A549 (cell line): Measurements from ENCODE around the gene PRAME. TPM values are rescaled to one million over a fixed set of nuclear protein-coding genes. Genes with fewer than 3 reads are reported as not detected.
"Not testable (repeated sequence)": the region's sequence is repeated elsewhere in the genome, so short reads cannot be mapped to it uniquely, and the experiment has no call there.

ENCODE experiments used
- ATAC-seq, 2 experiments: fragments of 200-7000 bp in 1 of 2; fragments of >200 bp in 1 of 2; cut with Nextera tagmentation in 1 of 2; cut with Tn5 transposase in 1 of 2; 3 replicates each; pipeline versions ENCODE4 v1.8.0 to v1.9.1; 2018 to 2020; ENCODE audit warnings: mild to moderate bottlenecking in 1 of 2, moderate library complexity in 1 of 2
- CTCF ChIA-PET: fragments of 300-600 bp; sonication (Branson Sonifier 250); formaldehyde crosslinking; extraction: SDS; loops from one replicate; lab custom pipeline; 2021; ENCODE audit warnings: antibody characterized with exemption, inconsistent platforms; lab: Yijun Ruan, JAX
- POLR2A ChIA-PET: fragments of 350-600 bp; formaldehyde crosslinking; extraction: SDS; loops from one replicate; lab custom pipeline; 2021; ENCODE audit warnings: antibody characterized with exemption, inconsistent platforms; lab: Yijun Ruan, JAX
- DNase-seq, 2 experiments: peaks; one replicate each; pipeline versions ENCODE4 v3.0.0 to v3.0.0-alpha.2; 2011 to 2016; ENCODE audit warnings: low read depth in 1 of 2, low spot score in 1 of 2
- FAIRE-seq: peaks from 2 replicates; lab custom pipeline; 2011; peaks lifted over from hg19 to GRCh38; lab: Jason Lieb, UNC
- H3K27ac ChIP-seq, 2 experiments: fragments of >200 bp; sonication (Bioruptor Twin); formaldehyde crosslinking; 3 replicates each; pipeline ENCODE4 v1.5.1; 2016 to 2017
- H3K4me1 ChIP-seq: fragments of >200 bp; sonication (Bioruptor Twin); formaldehyde crosslinking; 3 replicates; pipeline ENCODE4 v1.6.1; 2016
- H3K4me2 ChIP-seq: fragments of >200 bp; sonication (Bioruptor Twin); formaldehyde crosslinking; 3 replicates; pipeline ENCODE4 v1.6.1; 2016
- H3K4me3 ChIP-seq: fragments of >200 bp; sonication (Bioruptor Twin); formaldehyde crosslinking; 3 replicates; pipeline ENCODE4 v1.5.1; 2016
- H3K9me3 ChIP-seq: fragments of >200 bp; sonication (Bioruptor Twin); formaldehyde crosslinking; 3 replicates; pipeline ENCODE4 v1.6.1; 2016
- BHLHE40 ChIP-seq: IDR thresholded peaks from 2 replicates; pipeline ENCODE4 v1.6.1; 2012; ENCODE audit warnings: low read depth, low read length, inconsistent platforms
- CEBPB ChIP-seq, 2 experiments: fragments of >200 bp in 1 of 2; sonication (Bioruptor Twin) in 1 of 2; formaldehyde crosslinking in 1 of 2; IDR thresholded peaks; 2 replicates each; pipeline ENCODE4 v1.6.1; 2012 to 2016
- ELK1 ChIP-seq: fragments of 150-350 bp; IDR thresholded peaks from 2 replicates; pipeline ENCODE4 v1.6.1; 2014; ENCODE audit warnings: low read depth, mild to moderate bottlenecking, low read length
- ESRRA ChIP-seq: fragments of 150-350 bp; IDR thresholded peaks from 2 replicates; pipeline ENCODE4 v1.6.1; 2014; ENCODE audit warnings: mild to moderate bottlenecking, low read length, borderline replicate concordance
- FOSB ChIP-seq: fragments of 250-450 bp; sonication (Bioruptor Pico); IDR thresholded peaks from 2 replicates; pipeline ENCODE4 v1.5.0; 2020; ENCODE audit warnings: mild to moderate bottlenecking, moderate library complexity
- GATA3 ChIP-seq: IDR thresholded peaks from 2 replicates; pipeline ENCODE4 v1.6.1; 2012; ENCODE audit warnings: borderline replicate concordance
- HES2 ChIP-seq: fragments of >200 bp; sonication (Bioruptor Twin); formaldehyde crosslinking; IDR thresholded peaks from 2 replicates; pipeline ENCODE4 v1.6.1; 2016
- HOXA7 ChIP-seq: fragments of 250-450 bp; sonication (Bioruptor Pico); IDR thresholded peaks from 2 replicates; pipeline ENCODE4 v1.5.0; 2020; ENCODE audit warnings: mild to moderate bottlenecking, moderate library complexity
- HOXB13 ChIP-seq: fragments of 250-450 bp; sonication (Bioruptor Pico); IDR thresholded peaks from 2 replicates; pipeline ENCODE4 v1.5.0; 2020; ENCODE audit warnings: low read depth, mild to moderate bottlenecking, moderate library complexity
- HOXB5 ChIP-seq: fragments of 250-450 bp; sonication (Bioruptor Pico); IDR thresholded peaks from 2 replicates; pipeline ENCODE4 v1.5.0; 2020; ENCODE audit warnings: mild to moderate bottlenecking, moderate library complexity
- JUN ChIP-seq, 2 experiments: fragments of >200 bp; sonication (Bioruptor Twin); formaldehyde crosslinking; IDR thresholded peaks; 2 replicates in 1 of 2; 3 replicates in 1 of 2; pipeline ENCODE4 v1.6.1; 2016 to 2017
- KDM5A ChIP-seq: fragments of 200-600 bp; sonication (generic); IDR thresholded peaks from 2 replicates; pipeline ENCODE4 v1.6.1; 2016; ENCODE audit warnings: antibody characterized with exemption, mild to moderate bottlenecking
- MAFK ChIP-seq: fragments of 450-650 bp; IDR thresholded peaks from 2 replicates; pipeline ENCODE4 v1.6.1; 2014; ENCODE audit not compliant: partially characterized antibody
- MAX ChIP-seq: IDR thresholded peaks from 2 replicates; pipeline ENCODE4 v1.6.1; 2012
- MYC ChIP-seq: IDR thresholded peaks from 2 replicates; pipeline ENCODE4 v1.6.1; 2012; ENCODE audit warnings: mild to moderate bottlenecking, inconsistent platforms, low read length, improper control_type of control experiment, borderline replicate concordance
- NPAS2 ChIP-seq: fragments of 250-450 bp; sonication (Bioruptor Pico); IDR thresholded peaks from 2 replicates; pipeline ENCODE4 v1.8.0; 2022; ENCODE audit warnings: mild to moderate bottlenecking, moderate library complexity, borderline replicate concordance
- PBX3 ChIP-seq: IDR thresholded peaks from 2 replicates; pipeline ENCODE4 v1.6.1; 2012
- PHF8 ChIP-seq: fragments of 200-600 bp; sonication (generic); IDR thresholded peaks from 2 replicates; pipeline ENCODE4 v1.6.1; 2016; ENCODE audit warnings: low read depth, mild to moderate bottlenecking, antibody characterized with exemption, moderate library complexity, borderline replicate concordance
- POLR2A ChIP-seq: IDR thresholded peaks from 2 replicates; pipeline ENCODE4 v1.6.1; 2012; ENCODE audit warnings: mild to moderate bottlenecking, low read length
- POLR2AphosphoS2 ChIP-seq: conservative IDR thresholded peaks from 2 replicates; pipeline ENCODE4 v1.6.1; 2012; ENCODE audit warnings: low read length, improper control_type of control experiment, inconsistent platforms
- RAD21 ChIP-seq, 2 experiments: fragments of >200 bp in 1 of 2; sonication (Bioruptor Twin) in 1 of 2; formaldehyde crosslinking in 1 of 2; IDR thresholded peaks in 1 of 2; conservative IDR thresholded peaks in 1 of 2; 2 replicates in 1 of 2; 3 replicates in 1 of 2; pipeline ENCODE4 v1.6.1; 2012 to 2018; ENCODE audit warnings: inconsistent platforms in 1 of 2
- RFX5 ChIP-seq: fragments of 450-650 bp; IDR thresholded peaks from 2 replicates; pipeline ENCODE4 v1.7.1; 2014; ENCODE audit warnings: antibody characterized with exemption, mild to moderate bottlenecking, moderate library complexity
- USF2 ChIP-seq: fragments of 450-650 bp; IDR thresholded peaks from 2 replicates; pipeline ENCODE4 v1.6.1; 2014; ENCODE audit warnings: antibody characterized with exemption
- ZC3H11A ChIP-seq: fragments of 450-650 bp; IDR thresholded peaks from 2 replicates; pipeline ENCODE4 v1.6.1; 2014; ENCODE audit warnings: antibody characterized with exemption, mild to moderate bottlenecking
- ZFP36 ChIP-seq: fragments of 450-650 bp; IDR thresholded peaks from 2 replicates; pipeline ENCODE4 v1.6.1; 2014; ENCODE audit warnings: borderline replicate concordance; ENCODE audit not compliant: partially characterized antibody
- WGBS: methylation state at CpG from one replicate; pipeline ENCODE4 v1.1.6; 2017; ENCODE audit errors: missing lambda C conversion rate; 5-methylcytosine and 5-hydroxymethylcytosine counted together
- polyA plus RNA-seq, 4 experiments: library from polyadenylated mRNA; depleted of rRNA in 3 of 4; stranded (reverse); fragments of >200 nt; fragmentation: RNase III in 1 of 4; extraction: RNeasy Plus Mini Kit Qiagen cat#74134 plus additional on column Dnase treatment in 1 of 4; gene quantifications; 2 replicates in 3 of 4; 3 replicates in 1 of 4; pipeline ENCODE4 v1.2.3, GENCODE V29; 2011 to 2017

PRAME gene
- polyA plus RNA-seq, 2 of the 4 experiments (the other 2 are of a cell fraction), result 130 to 173 TPM

- DNase-seq (no peak), FAIRE-seq (no peak), ATAC-seq (no peak)
- Histone ChIP-seq H3K4me1 (no peaks in the 10 kb centered on the region), H3K4me2 (no peak overlapping the region), H3K4me3 (no peak overlapping the region), H3K9me3 (no peaks in the 10 kb centered on the region), H3K27ac (no peak overlapping the region)
- POLR2A ChIA-PET, result no interaction called here
- CTCF ChIA-PET, result interaction anchor here (0.6 to 9.1 kb wide), 26 partner anchors 11 to 1020 kb away, joined by 3 to 49 read pairs (median 5); partner anchors contain the start of genes PRAME, ZNF280A and ZNF280B
- WGBS, result 100% methylated on average over 1 of the region's 3 CpGs
- TF ChIP-seq CEBPB (IDR thresholded peaks at IDR 0.05) (no peak), POLR2AphosphoS2 (no peak), FOSB (CRISPR knock-in tag) (no peak), POLR2A (no peak), HOXA7 (CRISPR knock-in tag) (no peak), PBX3 (no peak), HOXB13 (CRISPR knock-in tag) (no peak), GATA3 (no peak), NPAS2 (CRISPR knock-in tag) (no peak), MAFK (no peak), HES2 (no peak)
These were observed 28.6 kb upstream of the PRAME start for GRCh38 chr22:22587577-22588188.

GRCh38 chr22:22584722-22585121 lies 25.7 kb upstream of the PRAME start:
- TF ChIP-seq JUN (IDR thresholded peaks at IDR 0.05), result no peak
- TF ChIP-seq ELK1, result no peak
- TF ChIP-seq POLR2AphosphoS2, result no peak
- no peak for TF ChIP-seq PHF8
- no peak for TF ChIP-seq ZC3H11A
- no peak for TF ChIP-seq RFX5
- no peak for TF ChIP-seq ESRRA
- TF ChIP-seq NPAS2 (CRISPR knock-in tag), result no peak
- TF ChIP-seq BHLHE40, result no peak
- ChIA-PET CTCF (interaction anchor here (0.9 to 9.1 kb wide), 6 partner anchors 8 to 373 kb away, joined by 3 to 49 read pairs (median 24); no protein-coding TSS in a partner anchor), POLR2A (interaction anchor here (1.6 kb wide), 1 partner anchor 26 kb away, joined by 3 read pairs; the partner anchor contains the start of gene PRAME)
- no peak overlapping the region for H3K4me2 ChIP-seq
- no peak overlapping the region for H3K4me3 ChIP-seq
- H3K9me3 ChIP-seq, result no peaks in the 10 kb centered on the region
- no peak overlapping the region for H3K27ac ChIP-seq
- FAIRE-seq (no peak), ATAC-seq (no peak), DNase-seq (no peak)
- WGBS, result 63% methylated on average over 3 of the region's 3 CpGs
- H3K4me1 ChIP-seq, result no peaks in the 10 kb centered on the region

- ATAC-seq, result no peak
- Histone ChIP-seq H3K27ac (no peak overlapping the region), H3K4me3 (no peak overlapping the region), H3K9me3 (no peaks in the 10 kb centered on the region), H3K4me1 (no peaks in the 10 kb centered on the region), H3K4me2 (no peak overlapping the region)
- no peak for FAIRE-seq
- ChIA-PET POLR2A (no interaction called here), CTCF (interaction anchor here (0.8 to 1.1 kb wide), 2 partner anchors 24 to 119 kb away, joined by 5 to 6 read pairs; partner anchors contain the start of gene PRAME)
- no peak for DNase-seq
- 93% methylated on average over 1 of the region's 1 CpG for WGBS
- TF ChIP-seq HOXB5 (CRISPR knock-in tag) (no peak), POLR2AphosphoS2 (no peak), USF2 (no peak), MYC (no peak), ZFP36 (no peak), PHF8 (no peak), KDM5A (no peak), POLR2A (no peak), RAD21 (conservative IDR thresholded peaks at IDR 0.05 in 1 of 2, IDR thresholded peaks at IDR 0.05 in 1 of 2) (no peak), RFX5 (no peak), MAX (no peak), JUN (IDR thresholded peaks at IDR 0.05) (no peak)
- TF ChIP-seq, all 56 proteins: peak for 0
These were observed 24.0 kb upstream of the PRAME start for GRCh38 chr22:22583030-22583429.

GRCh38 chr22:22581524-22581923 lies 22.5 kb upstream of the PRAME start:
- CTCF ChIA-PET, result interaction anchor here (1.0 kb wide), 3 partner anchors 10 to 104 kb away, joined by 3 to 5 read pairs (median 3); no protein-coding TSS in a partner anchor
- POLR2A ChIA-PET, DNase-seq, H3K9me3 ChIP-seq, ATAC-seq, H3K4me3 ChIP-seq, FAIRE-seq, H3K4me1 ChIP-seq, H3K27ac ChIP-seq, H3K4me2 ChIP-seq: not testable (repeated sequence)
- 51% methylated on average over 13 of the region's 13 CpGs for WGBS
